IgD-negative memory B cell (primary cell): Measurements from ENCODE around the gene ASIC2. TPM values are rescaled to one million over a fixed set of nuclear protein-coding genes. Genes with fewer than 3 reads are reported as not detected.

Experiments
- H3K27ac Mint-ChIP-seq, 3 donors: one replicate each; pipeline ENCODE4 v1.8.0; 2020 to 2022; ENCODE audit warnings: mild to moderate bottlenecking in 3 of 3, mixed read lengths in 3 of 3, moderate library complexity in 1 of 3
- H3K27me3 Mint-ChIP-seq: one replicate; pipeline ENCODE4 v1.8.0; 2021; ENCODE audit warnings: mixed read lengths
- H3K36me3 Mint-ChIP-seq: one replicate; pipeline ENCODE4 v1.8.0; 2020; ENCODE audit warnings: mild to moderate bottlenecking, mixed read lengths
- H3K4me1 Mint-ChIP-seq, 3 donors: one replicate each; pipeline ENCODE4 v1.8.0; 2020 to 2022; ENCODE audit warnings: mixed read lengths in 3 of 3, mild to moderate bottlenecking in 1 of 3
- H3K4me3 Mint-ChIP-seq, 4 donors: one replicate each; pipeline ENCODE4 v1.8.0; 2020 to 2022; ENCODE audit warnings: mild to moderate bottlenecking in 4 of 4, mixed read lengths in 4 of 4, moderate library complexity in 3 of 4
- H3K9me3 Mint-ChIP-seq, 3 donors: one replicate each; pipeline ENCODE4 v1.8.0; 2020 to 2021; ENCODE audit warnings: mixed read lengths in 3 of 3, mild to moderate bottlenecking in 1 of 3
- polyA plus RNA-seq: library from polyadenylated mRNA; unstranded; fragments of 300-500 nt; fragmentation: Illumina TruSeq; gene quantifications from one replicate; pipeline ENCODE4 v1.2.3, GENCODE V29; 2021

ASIC2 gene
- polyA plus RNA-seq, 1 donor from 2014 or later: not detected

DNA sequence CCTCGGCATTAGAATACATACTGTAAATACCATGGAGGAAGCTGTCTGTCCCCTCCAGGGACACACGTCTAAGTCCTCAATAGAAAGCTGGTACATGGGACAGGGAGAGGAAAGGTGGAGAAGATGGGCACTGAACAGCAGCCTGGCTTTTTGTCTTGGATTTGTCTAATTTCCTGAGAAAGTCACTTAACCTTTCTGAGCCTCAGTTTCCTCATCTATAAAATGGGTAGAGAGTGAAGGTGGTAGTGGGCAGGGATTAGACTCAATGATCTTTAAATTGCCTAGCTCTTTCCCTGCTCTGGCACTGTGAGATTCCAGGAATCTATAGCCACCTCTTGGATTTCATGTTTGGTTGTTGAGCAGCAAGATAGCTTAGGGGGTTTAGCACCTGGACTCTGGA lies 96.2 kb downstream of the ASIC2 start:
- Mint-ChIP-seq H3K27me3 (peaks cover 6% of the 10 kb centered on the region), H3K9me3 (no peaks in the 10 kb centered on the region), H3K4me3 (peak overlapping the region in 1 of 4 donors; percentile 27), H3K27ac (no peak overlapping the region), H3K36me3 (no peaks in the 10 kb centered on the region), H3K4me1 (no peaks in the 10 kb centered on the region)

DNA sequence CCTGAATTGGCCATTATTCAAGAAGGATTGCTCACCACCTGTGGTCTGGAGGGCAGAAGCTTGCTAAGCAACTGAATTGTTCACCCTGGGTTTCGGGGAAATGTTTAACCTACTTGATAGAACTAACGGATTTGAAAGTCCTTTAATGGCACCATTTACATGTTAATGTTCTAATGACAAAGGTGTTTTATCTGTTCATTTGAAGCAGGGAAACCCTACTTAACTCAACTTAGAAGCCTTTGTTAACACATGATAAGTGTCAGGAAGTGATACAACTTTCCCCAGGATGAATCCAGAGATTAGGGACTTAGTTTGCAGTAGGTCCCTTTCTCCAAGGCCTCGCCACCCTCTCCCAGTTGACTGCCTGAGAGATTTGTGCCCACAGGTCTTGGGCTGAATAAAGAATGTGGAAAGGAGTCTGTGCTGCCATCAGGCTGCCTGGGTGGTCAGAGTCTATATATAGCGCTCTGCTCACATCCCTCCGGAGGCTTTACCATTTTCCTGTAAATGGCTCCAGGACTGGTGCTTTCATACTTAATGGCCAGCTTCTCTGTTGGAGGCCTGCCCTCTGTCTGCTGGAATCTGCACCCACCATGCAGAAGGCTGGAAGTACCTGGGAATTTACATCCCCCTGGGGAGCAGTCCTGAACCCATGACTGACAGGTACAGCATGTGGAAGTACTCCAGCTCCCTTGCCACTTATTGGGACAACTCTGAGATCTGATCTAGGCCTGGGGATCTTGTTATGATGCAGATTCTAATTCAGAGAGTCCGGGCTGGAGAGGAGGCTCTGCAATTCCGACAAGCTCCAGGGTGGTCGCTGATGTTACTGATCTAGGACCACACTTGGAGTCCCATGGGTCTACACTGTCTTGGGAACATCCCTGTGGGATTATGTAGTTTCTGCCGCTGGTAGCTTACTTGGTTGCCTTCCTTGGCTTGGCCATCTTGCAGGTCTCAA lies 99.9 kb downstream of the ASIC2 start:
- Mint-ChIP-seq H3K4me3 (no peak overlapping the region), H3K4me1 (no peaks in the 10 kb centered on the region), H3K36me3 (no peaks in the 10 kb centered on the region), H3K9me3 (no peaks in the 10 kb centered on the region), H3K27ac (no peak overlapping the region), H3K27me3 (peaks cover 6% of the 10 kb centered on the region)

DNA sequence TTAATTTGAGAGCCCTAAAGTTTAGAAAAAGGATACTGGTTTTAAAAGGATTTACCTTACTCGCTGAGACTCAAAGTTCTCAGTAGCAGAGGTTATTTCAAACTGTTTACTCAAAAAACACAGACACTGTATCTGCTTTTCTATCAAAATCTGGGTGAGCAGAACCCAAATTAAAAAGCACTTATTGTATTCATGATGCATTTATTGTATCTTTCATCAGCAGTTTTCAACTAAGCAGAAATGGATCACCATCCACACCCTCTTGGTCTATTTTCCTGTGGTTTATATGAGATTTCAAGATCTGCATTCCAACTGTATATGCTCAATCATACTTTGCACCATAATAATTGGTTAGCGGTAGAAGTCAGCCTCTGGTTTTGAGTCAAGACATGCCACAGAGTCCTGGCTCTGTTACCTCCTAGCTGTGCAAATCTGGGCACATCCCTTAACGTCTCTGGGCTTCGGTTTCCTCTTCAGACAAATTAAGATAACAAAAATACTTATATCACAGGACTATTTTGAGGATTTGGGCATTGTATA lies 109.5 kb downstream of the ASIC2 start:
- Mint-ChIP-seq H3K9me3 (no peaks in the 10 kb centered on the region), H3K27ac (no peak overlapping the region), H3K36me3 (no peaks in the 10 kb centered on the region), H3K4me1 (no peaks in the 10 kb centered on the region), H3K4me3 (no peak overlapping the region), H3K27me3 (peaks cover 15% of the 10 kb centered on the region)

DNA sequence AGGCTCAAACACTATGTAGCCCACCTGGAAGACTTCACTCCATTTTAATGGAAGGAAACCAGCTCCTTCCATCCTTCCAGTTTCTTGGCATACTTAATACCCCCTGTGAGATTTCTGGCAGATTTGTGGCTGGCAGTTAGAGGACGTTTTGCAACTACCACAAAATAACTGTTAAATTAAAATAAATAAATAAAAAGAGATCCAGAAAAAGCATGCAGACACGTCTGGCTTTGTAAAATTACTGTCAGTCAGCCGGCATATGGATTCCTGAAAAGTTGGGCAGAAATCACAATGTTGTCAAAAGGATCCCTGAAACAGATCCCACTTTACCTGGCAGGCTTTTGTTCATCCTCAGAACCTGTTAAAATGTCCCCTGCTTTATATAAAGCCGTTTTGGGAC lies 113.9 kb downstream of the ASIC2 start:
- Mint-ChIP-seq H3K4me1 (no peaks in the 10 kb centered on the region), H3K27me3 (peaks cover 19% of the 10 kb centered on the region), H3K9me3 (peaks cover 0 to 1% (median 0%) of the 10 kb centered on the region in 3 donors), H3K27ac (no peak overlapping the region), H3K4me3 (no peak overlapping the region), H3K36me3 (no peaks in the 10 kb centered on the region)

DNA sequence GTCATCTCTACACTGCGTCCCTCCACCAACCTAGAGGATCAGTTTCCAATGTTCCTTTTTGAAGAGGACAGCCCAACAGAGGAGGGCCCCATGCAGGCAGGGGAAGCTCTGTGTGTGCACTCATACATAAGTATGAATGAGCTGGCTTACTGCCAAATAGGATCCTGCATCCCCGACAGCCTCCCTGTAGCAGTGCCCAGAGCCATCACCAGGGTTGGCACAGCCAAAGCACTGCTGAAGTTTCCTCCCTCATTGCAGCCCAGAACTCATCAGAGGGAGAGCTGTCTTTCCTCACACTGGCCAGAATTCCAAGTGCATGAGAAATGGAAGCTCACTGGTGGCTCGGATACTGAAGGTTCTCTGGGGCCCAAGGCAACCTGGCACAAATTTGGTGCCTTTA lies 114.4 kb downstream of the ASIC2 start:
- Mint-ChIP-seq H3K27ac (no peak overlapping the region), H3K4me3 (peak overlapping the region in 1 of 4 donors; percentile 75)

DNA sequence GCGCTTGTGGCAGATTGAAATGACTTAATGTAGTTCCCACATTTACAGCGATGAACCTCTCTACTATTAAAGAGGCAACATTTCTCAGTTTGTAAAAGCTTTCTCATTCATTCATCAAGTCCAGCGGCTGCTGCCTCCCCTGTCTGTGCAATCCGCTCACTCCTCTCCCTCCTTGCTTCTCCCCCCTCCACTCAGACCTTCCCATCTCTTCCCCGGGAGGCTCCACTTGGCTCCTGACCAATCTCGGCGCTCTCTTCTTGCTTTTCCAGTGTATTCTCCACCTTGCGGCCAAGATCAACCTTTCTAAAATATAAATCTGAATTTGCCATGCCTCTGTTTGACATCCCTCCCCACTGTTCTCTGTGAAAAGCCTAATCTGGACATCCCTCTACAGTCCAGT lies 117.5 kb downstream of the ASIC2 start:
- Mint-ChIP-seq H3K27ac (peak overlapping the region in 1 of 3 donors; percentile 64), H3K4me1 (no peaks in the 10 kb centered on the region), H3K9me3 (peaks cover 0 to 1% (median 0%) of the 10 kb centered on the region in 3 donors), H3K27me3 (peaks cover 11% of the 10 kb centered on the region), H3K36me3 (peaks cover 2% of the 10 kb centered on the region), H3K4me3 (no peak overlapping the region)

More for the DNA sequence above, 114.4 kb downstream of the ASIC2 start:
- Mint-ChIP-seq H3K9me3 (peaks cover 0 to 1% (median 0%) of the 10 kb centered on the region in 3 donors), H3K27me3 (peaks cover 19% of the 10 kb centered on the region), H3K4me1 (no peaks in the 10 kb centered on the region), H3K36me3 (no peaks in the 10 kb centered on the region)

DNA sequence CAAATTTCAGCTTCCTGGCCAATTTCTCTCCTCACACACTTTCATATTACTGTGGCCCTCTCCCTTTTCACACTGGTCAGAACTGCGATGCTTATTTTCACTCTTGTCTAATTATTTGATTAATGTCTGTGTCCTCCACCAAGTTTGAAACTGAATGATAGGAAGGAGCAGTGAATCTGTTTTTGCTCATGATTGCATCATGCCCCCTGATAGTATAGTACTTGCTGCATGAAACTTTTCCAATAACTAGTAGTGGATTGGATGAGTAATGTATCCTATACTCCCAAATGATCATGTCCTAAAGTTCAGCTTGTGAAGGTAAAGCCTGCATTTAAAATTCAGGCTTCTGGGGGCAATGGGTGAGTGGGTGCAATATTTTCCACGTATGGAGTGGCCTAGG lies 121.2 kb downstream of the ASIC2 start:
- Mint-ChIP-seq H3K27ac (no peak overlapping the region), H3K4me1 (no peaks in the 10 kb centered on the region), H3K36me3 (peaks cover 2% of the 10 kb centered on the region), H3K4me3 (no peak overlapping the region), H3K9me3 (peaks cover 0 to 3% (median 0%) of the 10 kb centered on the region in 3 donors), H3K27me3 (peaks cover 9% of the 10 kb centered on the region)

DNA sequence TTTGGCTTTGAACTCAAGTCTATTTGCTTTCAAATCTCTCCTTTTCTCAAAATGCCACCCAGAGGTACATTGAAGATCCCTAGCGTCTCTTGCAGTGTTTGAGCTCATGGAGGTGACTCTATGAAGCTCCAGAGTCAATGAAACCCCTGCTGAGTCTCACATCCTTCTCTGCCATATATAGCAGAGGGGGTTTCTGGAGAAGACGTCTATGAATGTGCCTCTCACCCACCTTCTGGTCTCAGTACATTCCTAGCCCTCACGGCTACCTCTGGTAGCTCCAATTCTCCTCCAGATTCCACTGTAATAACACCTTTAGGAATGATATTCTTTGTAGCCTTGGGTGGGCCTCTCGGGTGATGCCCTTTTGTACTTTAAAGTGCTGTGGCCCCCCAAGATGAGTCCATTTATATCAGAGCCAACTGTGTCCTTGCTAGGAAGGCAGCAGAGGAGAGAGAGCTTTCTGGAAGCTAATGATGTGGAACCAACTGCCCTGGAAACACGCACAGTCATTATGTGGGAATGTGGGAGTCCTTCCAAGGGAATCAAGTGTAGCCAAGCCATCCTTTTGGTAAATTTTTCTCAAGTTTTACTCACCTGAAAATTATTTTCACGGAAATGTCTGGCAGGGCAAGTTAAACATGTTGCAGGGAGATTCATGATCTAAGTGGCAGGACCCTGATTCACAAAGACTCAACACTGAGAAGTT lies 123.4 kb downstream of the ASIC2 start:
- no peak overlapping the region for H3K27ac Mint-ChIP-seq
- no peaks in the 10 kb centered on the region for H3K4me1 Mint-ChIP-seq
- H3K27me3 Mint-ChIP-seq: peaks cover 7% of the 10 kb centered on the region
- H3K9me3 Mint-ChIP-seq: peaks cover 0 to 4% (median 0%) of the 10 kb centered on the region in 3 donors
- peaks cover 2% of the 10 kb centered on the region for H3K36me3 Mint-ChIP-seq
- no peak overlapping the region for H3K4me3 Mint-ChIP-seq

DNA sequence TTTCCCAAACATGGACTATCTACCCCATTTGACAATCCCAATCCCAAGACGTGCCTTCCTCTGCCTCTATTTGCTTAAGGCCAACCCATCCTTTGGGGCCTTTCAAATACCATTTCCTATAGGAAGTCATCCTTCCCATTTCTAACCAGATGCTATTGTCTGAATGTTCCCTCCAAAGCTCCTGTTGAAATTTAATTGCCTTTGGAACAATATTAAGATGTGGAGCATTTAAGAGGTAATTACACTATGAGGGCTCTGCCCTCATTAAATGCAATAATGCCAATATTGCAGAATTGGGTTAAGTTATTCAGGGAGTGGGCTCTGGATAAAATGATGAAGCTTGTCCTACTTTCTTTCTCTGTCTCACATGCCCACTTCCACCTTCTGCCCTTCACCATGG lies 125.4 kb downstream of the ASIC2 start:
- Mint-ChIP-seq H3K36me3 (peaks cover 2% of the 10 kb centered on the region), H3K9me3 (peaks cover 0 to 3% (median 0%) of the 10 kb centered on the region in 3 donors), H3K27me3 (peaks cover 6% of the 10 kb centered on the region), H3K27ac (no peak overlapping the region), H3K4me1 (no peaks in the 10 kb centered on the region), H3K4me3 (no peak overlapping the region)

DNA sequence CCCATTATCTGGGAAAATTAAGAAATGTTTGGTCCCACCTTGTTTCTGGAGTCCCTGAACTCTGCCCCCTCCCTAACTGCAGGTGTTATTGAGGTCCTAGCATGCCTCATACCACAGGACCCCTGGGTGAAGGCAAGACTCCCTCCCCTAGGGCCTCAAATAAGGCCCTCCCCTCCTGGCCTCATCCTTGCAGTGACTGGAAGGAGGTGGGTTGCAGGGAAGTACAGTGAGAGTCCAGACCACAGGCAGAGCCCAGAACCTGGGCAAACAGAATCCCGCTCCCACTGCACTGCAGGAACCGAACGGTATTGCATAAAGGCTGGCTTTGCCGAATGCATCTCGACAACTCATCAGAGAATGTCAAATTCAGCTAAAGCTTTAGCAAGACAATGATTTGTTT lies 126.6 kb downstream of the ASIC2 start:
- no peaks in the 10 kb centered on the region for H3K36me3 Mint-ChIP-seq
- peaks cover 0 to 3% (median 0%) of the 10 kb centered on the region in 3 donors for H3K9me3 Mint-ChIP-seq

DNA sequence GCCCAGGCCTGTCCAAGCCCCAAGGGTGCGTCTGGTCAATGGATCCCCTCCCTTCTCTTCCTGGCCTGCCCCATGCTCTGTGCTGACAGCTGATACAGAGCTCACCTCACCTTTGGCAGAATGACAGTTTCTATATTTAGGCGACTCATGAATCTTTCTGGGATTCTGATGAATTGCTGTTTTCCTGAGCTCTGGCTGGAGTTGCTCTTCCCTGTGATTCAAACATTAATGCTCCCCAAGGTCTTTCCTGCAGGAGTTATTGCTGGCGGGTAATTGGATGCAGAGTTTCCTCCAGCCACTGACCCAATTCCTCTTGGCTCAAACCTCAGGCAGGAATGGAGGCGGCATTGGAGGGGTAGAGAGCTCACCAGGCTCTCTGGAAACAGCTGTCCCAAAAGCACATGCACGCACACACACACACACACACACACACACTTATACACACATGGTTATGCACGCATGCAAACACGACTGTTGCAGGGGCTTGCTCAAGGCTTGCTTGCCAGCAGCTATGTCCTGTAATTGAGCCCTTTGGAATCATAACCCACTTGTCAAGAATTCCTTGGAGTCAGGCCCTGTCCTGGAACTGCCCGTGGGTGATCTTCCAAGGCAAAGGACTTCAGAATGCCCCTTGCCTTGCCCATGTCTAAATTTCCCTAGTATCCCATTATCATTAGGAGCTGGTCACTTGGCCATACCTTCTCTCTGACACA lies 128.8 kb downstream of the ASIC2 start:
- Mint-ChIP-seq H3K4me1 (no peaks in the 10 kb centered on the region), H3K36me3 (no peaks in the 10 kb centered on the region), H3K27ac (no peak overlapping the region), H3K9me3 (peaks cover 0 to 3% (median 0%) of the 10 kb centered on the region in 3 donors), H3K27me3 (peaks cover 4% of the 10 kb centered on the region), H3K4me3 (no peak overlapping the region)

More for the DNA sequence above, 126.6 kb downstream of the ASIC2 start:
- H3K4me1 Mint-ChIP-seq: no peaks in the 10 kb centered on the region
- no peak overlapping the region for H3K4me3 Mint-ChIP-seq
- no peak overlapping the region for H3K27ac Mint-ChIP-seq
- H3K27me3 Mint-ChIP-seq: peaks cover 6% of the 10 kb centered on the region

DNA sequence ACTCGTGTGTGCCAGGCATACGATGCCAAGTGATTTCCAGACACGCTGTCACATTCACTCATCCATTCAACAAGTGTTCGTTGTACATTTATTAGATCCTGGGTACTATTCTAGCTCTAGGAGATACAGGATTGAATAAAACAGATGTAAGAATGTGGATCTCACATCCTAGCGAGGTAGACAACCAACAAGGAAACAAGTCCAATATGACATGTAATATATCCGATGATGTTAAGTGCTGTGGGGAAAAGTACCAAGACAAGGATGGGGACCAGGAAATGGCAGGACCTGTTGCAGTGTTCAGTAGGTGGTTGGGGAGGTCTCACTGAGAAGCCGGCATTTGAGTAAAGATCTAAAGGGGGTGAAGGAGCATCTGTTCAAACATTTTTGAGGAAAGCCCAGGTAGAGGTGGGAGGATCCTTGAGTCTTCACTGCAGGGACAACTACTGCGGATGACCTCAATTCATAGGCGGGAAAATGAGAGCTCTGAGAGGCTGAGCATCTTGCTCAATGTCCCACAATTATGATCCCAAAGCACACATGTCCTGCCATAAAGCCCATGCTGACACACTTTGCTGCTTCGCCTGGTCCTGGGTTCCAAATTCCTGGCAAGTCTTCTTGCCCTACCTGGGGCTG lies 129.4 kb downstream of the ASIC2 start:
- Mint-ChIP-seq H3K4me1 (no peaks in the 10 kb centered on the region), H3K9me3 (peaks cover 0 to 3% (median 0%) of the 10 kb centered on the region in 3 donors), H3K36me3 (no peaks in the 10 kb centered on the region), H3K4me3 (peak overlapping the region in 1 of 4 donors; percentile 76), H3K27ac (no peak overlapping the region), H3K27me3 (peaks cover 4% of the 10 kb centered on the region)

DNA sequence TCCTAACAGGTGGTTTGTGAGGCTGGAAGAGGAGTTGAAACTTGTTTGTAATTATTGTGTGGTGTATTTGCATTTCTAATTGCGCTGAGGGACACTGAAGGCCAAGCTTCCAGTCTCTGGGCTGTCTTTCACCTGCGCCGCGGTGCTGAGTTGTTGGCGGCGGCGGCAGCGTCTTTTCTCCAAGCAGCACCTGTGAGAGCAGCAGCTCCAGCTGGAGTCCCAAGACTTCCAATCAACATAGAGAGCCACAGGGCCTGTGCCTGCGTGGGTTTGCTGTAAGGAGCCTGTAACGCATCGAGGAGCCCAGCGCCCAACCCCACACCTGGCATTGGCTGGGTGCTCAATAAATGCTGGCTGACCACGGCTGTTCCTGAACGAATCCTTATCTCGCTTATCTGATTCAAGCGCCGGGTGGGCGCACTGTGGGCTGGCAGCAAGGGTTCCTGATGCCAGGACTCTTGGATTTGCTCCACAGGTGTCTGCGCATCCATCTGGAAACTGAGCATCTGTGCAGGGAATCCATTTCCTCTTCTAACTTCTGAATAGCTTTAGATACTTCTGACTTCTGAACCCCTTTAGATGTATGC lies 138.1 kb downstream of the ASIC2 start:
- Mint-ChIP-seq H3K9me3 (no peaks in the 10 kb centered on the region), H3K36me3 (no peaks in the 10 kb centered on the region), H3K27me3 (peaks cover 4% of the 10 kb centered on the region), H3K4me3 (no peak overlapping the region), H3K4me1 (no peaks in the 10 kb centered on the region), H3K27ac (no peak overlapping the region)

DNA sequence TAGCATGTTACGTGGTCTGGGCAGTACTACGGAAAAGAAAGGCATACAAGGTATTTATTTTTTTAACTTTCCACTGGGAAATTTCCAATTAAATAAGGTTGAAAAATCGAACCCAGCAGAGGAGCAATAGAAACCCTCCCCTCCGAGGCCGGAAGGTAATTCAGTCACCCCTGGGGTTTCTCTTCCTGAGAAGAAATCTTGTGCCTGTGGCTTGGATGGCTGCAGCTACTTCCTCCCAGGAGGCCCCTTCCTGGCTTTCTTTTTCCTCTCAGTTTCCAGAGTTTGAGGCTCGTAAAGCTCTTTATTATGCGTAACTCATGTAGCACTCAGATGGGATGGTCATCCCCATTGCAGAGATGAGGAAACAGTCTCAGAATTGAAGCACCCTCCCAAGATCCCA lies 140.3 kb downstream of the ASIC2 start:
- Mint-ChIP-seq H3K27me3 (peaks cover 4% of the 10 kb centered on the region), H3K27ac (no peak overlapping the region), H3K4me3 (no peak overlapping the region), H3K4me1 (no peaks in the 10 kb centered on the region), H3K36me3 (no peaks in the 10 kb centered on the region), H3K9me3 (peaks cover 0 to 3% (median 0%) of the 10 kb centered on the region in 3 donors)
